Prostate gland (tissue), 2 donors: Measurements from ENCODE around the gene PTPN2.

ENCODE experiments used
- POLR2A ChIP-seq: fragments of 450-650 bp; IDR thresholded peaks from one replicate; pipeline ENCODE4 v1.6.1; 2016; ENCODE audit warnings: antibody characterized with exemption, mild to moderate bottlenecking
- POLR2AphosphoS5 ChIP-seq: sonication (generic); formaldehyde crosslinking; IDR thresholded peaks from one replicate; pipeline ENCODE4 v1.6.1; 2017; ENCODE audit warnings: antibody characterized with exemption
- TF ChIP-seq, protein P1 (sequence below), 4 experiments: fragments of 200-600 bp in 2 of 4; fragments of 450-650 bp in 2 of 4; sonication (generic) in 2 of 4; IDR thresholded peaks; 1 replicate in 3 of 4; 2 replicates in 1 of 4; pipeline ENCODE4 v1.5.1; 2016 to 2019; ENCODE audit warnings: antibody characterized with exemption in 4 of 4, mild to moderate bottlenecking in 2 of 4, moderate library complexity in 2 of 4

- TF ChIP-seq, protein P1, sequence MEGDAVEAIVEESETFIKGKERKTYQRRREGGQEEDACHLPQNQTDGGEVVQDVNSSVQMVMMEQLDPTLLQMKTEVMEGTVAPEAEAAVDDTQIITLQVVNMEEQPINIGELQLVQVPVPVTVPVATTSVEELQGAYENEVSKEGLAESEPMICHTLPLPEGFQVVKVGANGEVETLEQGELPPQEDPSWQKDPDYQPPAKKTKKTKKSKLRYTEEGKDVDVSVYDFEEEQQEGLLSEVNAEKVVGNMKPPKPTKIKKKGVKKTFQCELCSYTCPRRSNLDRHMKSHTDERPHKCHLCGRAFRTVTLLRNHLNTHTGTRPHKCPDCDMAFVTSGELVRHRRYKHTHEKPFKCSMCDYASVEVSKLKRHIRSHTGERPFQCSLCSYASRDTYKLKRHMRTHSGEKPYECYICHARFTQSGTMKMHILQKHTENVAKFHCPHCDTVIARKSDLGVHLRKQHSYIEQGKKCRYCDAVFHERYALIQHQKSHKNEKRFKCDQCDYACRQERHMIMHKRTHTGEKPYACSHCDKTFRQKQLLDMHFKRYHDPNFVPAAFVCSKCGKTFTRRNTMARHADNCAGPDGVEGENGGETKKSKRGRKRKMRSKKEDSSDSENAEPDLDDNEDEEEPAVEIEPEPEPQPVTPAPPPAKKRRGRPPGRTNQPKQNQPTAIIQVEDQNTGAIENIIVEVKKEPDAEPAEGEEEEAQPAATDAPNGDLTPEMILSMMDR (IDR thresholded peaks at IDR 0.05), result no peak
- no peak for TF ChIP-seq POLR2A
- no peak for TF ChIP-seq POLR2AphosphoS5
Measured at GRCh38 chr18:12779456-12779855, 104.6 kb downstream of the PTPN2 start.
